GM12878 (cell line): Measurements from ENCODE around the gene GMDS. TPM values are rescaled to one million over a fixed set of nuclear protein-coding genes. Genes with fewer than 3 reads are reported as not detected.

Experiments
- ATAC-seq: fragments of 200-7000 bp; cut with Tn5 transposase; 3 replicates; pipeline ENCODE4 v1.9.1; 2020; ENCODE audit warnings: mild to moderate bottlenecking, moderate library complexity
- BruUV-seq: library from RNA; stranded (reverse); fragments of 400-500 nt; replicated peaks from 2 replicates; lab custom pipeline; 2021; lab: Mats Ljungman, UMichigan
- CTCF ChIA-PET: fragments of 300-600 bp; sonication (Branson Sonifier 250); formaldehyde crosslinking; extraction: SDS; loops from one replicate; lab custom pipeline; 2021; ENCODE audit warnings: inconsistent platforms; lab: Yijun Ruan, JAX
- POLR2A ChIA-PET: fragments of 350-600 bp; formaldehyde crosslinking; extraction: SDS; loops from one replicate; lab custom pipeline; 2021; ENCODE audit warnings: inconsistent platforms; lab: Charles Lee
- RAD21 ChIA-PET: fragments of 300-600 bp; sonication (Branson Sonifier 250); formaldehyde crosslinking; loops from one replicate; lab custom pipeline; 2023; ENCODE audit warnings: antibody characterized with exemption; ENCODE audit not compliant: unreplicated experiment; lab: Charles Lee
- SMC1A ChIA-PET: fragments of 300-600 bp; sonication (Branson Sonifier 250); formaldehyde crosslinking; loops from one replicate; lab custom pipeline; 2023; ENCODE audit not compliant: unreplicated experiment, uncharacterized antibody; lab: Charles Lee
- DNase-seq: peaks from one replicate; pipeline ENCODE4 v3.0.0-alpha.2; 2011; ENCODE audit warnings: low read depth, low spot score
- FAIRE-seq: peaks from 3 replicates; lab custom pipeline; 2011; peaks lifted over from hg19 to GRCh38; lab: Jason Lieb, UNC
- H2AFZ ChIP-seq: 2 replicates; pipeline ENCODE4 v1.6.0; 2011; ENCODE audit warnings: low read depth, low read length, control low read depth; ENCODE audit not compliant: control insufficient read depth
- H3K27ac ChIP-seq: 2 replicates; pipeline ENCODE4 v1.5.1; 2011; ENCODE audit warnings: control low read depth; ENCODE audit not compliant: control insufficient read depth, insufficient read depth
- H3K27me3 ChIP-seq, 2 experiments: replicated peaks in 1 of 2; 2 replicates each; pipeline versions ENCODE4 v1.6.0 to v1.6.1; 2011; ENCODE audit warnings: low read length in 1 of 2; ENCODE audit not compliant: control insufficient read depth in 2 of 2, insufficient read depth in 2 of 2
- H3K36me3 ChIP-seq, 2 experiments: 2 replicates each; pipeline ENCODE4 v1.5.1; 2011; ENCODE audit warnings: low read length in 1 of 2; ENCODE audit not compliant: control insufficient read depth in 2 of 2, insufficient read depth in 2 of 2
- H3K4me1 ChIP-seq: 2 replicates; pipeline ENCODE4 v1.6.1; 2011; ENCODE audit warnings: mild to moderate bottlenecking, low read length, moderate library complexity, mixed read lengths; ENCODE audit not compliant: control insufficient read depth, insufficient read depth
- H3K4me2 ChIP-seq: 2 replicates; pipeline ENCODE4 v1.6.0; 2011; ENCODE audit warnings: control low read depth; ENCODE audit not compliant: control insufficient read depth, insufficient read depth
- H3K4me3 ChIP-seq: fragments of 200-600 bp; sonication (generic); 2 replicates; pipeline ENCODE4 v1.5.1; 2016
- H3K79me2 ChIP-seq: 2 replicates; pipeline ENCODE4 v1.6.0; 2011; ENCODE audit warnings: low read length; ENCODE audit not compliant: control insufficient read depth, insufficient read depth
- H3K9ac ChIP-seq: 2 replicates; pipeline ENCODE4 v1.8.0; 2011; ENCODE audit warnings: low read length, control low read depth, mixed read lengths; ENCODE audit not compliant: control insufficient read depth, insufficient read depth
- H3K9me3 ChIP-seq: replicated peaks from 3 replicates; pipeline ENCODE4 v1.5.1; 2011; ENCODE audit warnings: mild to moderate bottlenecking, low read length; ENCODE audit not compliant: control insufficient read depth, insufficient read depth
- H4K20me1 ChIP-seq: 2 replicates; pipeline ENCODE4 v1.6.0; 2011; ENCODE audit not compliant: control insufficient read depth, insufficient read depth
- CHD2 ChIP-seq: IDR thresholded peaks from 2 replicates; pipeline ENCODE4 v1.6.1; 2011; ENCODE audit warnings: low read depth, low read length, improper control_type of control experiment, borderline replicate concordance
- FOS ChIP-seq: IDR thresholded peaks from 3 replicates; pipeline ENCODE4 v1.6.1; 2011; ENCODE audit warnings: borderline replicate concordance; ENCODE audit not compliant: insufficient read length; ENCODE audit errors: extremely low read depth
- FOXM1 ChIP-seq: IDR thresholded peaks from 2 replicates; pipeline ENCODE4 v1.6.1; 2012; ENCODE audit warnings: low read depth, mild to moderate bottlenecking, inconsistent platforms, low read length, moderate library complexity
- PAX5 ChIP-seq: IDR thresholded peaks from 2 replicates; pipeline ENCODE4 v1.6.1; 2011; ENCODE audit warnings: low read depth, low read length, borderline replicate concordance
- PML ChIP-seq: IDR thresholded peaks from 2 replicates; pipeline ENCODE4 v1.6.1; 2012; ENCODE audit warnings: low read length, inconsistent platforms
- SREBF1 ChIP-seq: IDR thresholded peaks from 2 replicates; pipeline ENCODE4 v1.6.1; 2012; ENCODE audit warnings: mild to moderate bottlenecking, low read length
- TAF1 ChIP-seq: IDR thresholded peaks from 2 replicates; pipeline ENCODE4 v1.6.1; 2011; ENCODE audit warnings: mild to moderate bottlenecking, low read depth, low read length, borderline replicate concordance
- TCF3 ChIP-seq: IDR thresholded peaks from 2 replicates; pipeline ENCODE4 v1.6.1; 2012; ENCODE audit warnings: low read depth, mild to moderate bottlenecking, low read length, borderline replicate concordance; ENCODE audit not compliant: insufficient read depth
- ZBED1 ChIP-seq: IDR thresholded peaks from 2 replicates; pipeline ENCODE4 v1.6.1; 2016; ENCODE audit warnings: borderline replicate concordance
- WGBS: methylation state at CpG from one replicate; pipeline ENCODE4 v1.1.6; 2016; ENCODE audit warnings: low lambda C conversion rate; ENCODE audit not compliant: insufficient replicate concordance, insufficient coverage; ENCODE audit errors: missing lambda C conversion rate; 5-methylcytosine and 5-hydroxymethylcytosine counted together
- in situ Hi-C: fragments of 300-500 bp; cut with MboI; formaldehyde crosslinking; loops from 9 replicates; pipeline ENCODE4 v1.14.3; 2018; ENCODE audit warnings: mixed read lengths
- intact Hi-C: fragments of 100-400 bp; cut with micrococcal nuclease; formaldehyde crosslinking; loops from one replicate; pipeline ENCODE4 v1.14.2; 2022; ENCODE audit not compliant: unreplicated experiment
- polyA plus RNA-seq, 11 experiments: library from polyadenylated mRNA; depleted of rRNA in 4 of 11; unstranded in 6 of 11; stranded (reverse) in 5 of 11; fragments of >200 nt; fragmentation: Nextera tagmentation in 4 of 11; fragmentation: Illumina TruSeq in 1 of 11; extraction: Ambion mirVana in 4 of 11; extraction: Trizol in 1 of 11; gene quantifications; 1 replicate in 1 of 11; 2 replicates in 10 of 11; pipeline versions ENCODE4 v1.2.1 to v1.2.3, GENCODE V29; 2011 to 2016; ENCODE audit warnings: inconsistent platforms in 2 of 11, missing spikeins in 2 of 11, low read depth in 1 of 11
- total RNA-seq, 4 experiments: library from RNA; depleted of rRNA in 3 of 4; stranded (reverse); fragments of >200 nt in 3 of 4; fragmentation: Illumina TruSeq in 1 of 4; extraction: Trizol in 1 of 4; gene quantifications; 2 replicates each; pipeline versions ENCODE4 v1.2.1 to v1.2.3, GENCODE V29; 2013 to 2021
- TF ChIP-seq, protein P1 (sequence below): fragments of 450-650 bp; IDR thresholded peaks from 2 replicates; pipeline ENCODE4 v1.6.1; 2017; ENCODE audit warnings: borderline replicate concordance
- TF ChIP-seq, protein P2 (sequence below): fragments of 450-650 bp; IDR thresholded peaks from 2 replicates; pipeline ENCODE4 v1.6.1; 2017; ENCODE audit warnings: mild to moderate bottlenecking, low read depth, inconsistent platforms; ENCODE audit not compliant: poor library complexity, severe bottlenecking

Gene GMDS
- total and polyA plus RNA-seq, 10 of the 15 experiments (the other 5 are each of a cell fraction or from before 2014, with no cell fraction given) = 0.61 to 53.8 (median 29.3) TPM

DNA sequence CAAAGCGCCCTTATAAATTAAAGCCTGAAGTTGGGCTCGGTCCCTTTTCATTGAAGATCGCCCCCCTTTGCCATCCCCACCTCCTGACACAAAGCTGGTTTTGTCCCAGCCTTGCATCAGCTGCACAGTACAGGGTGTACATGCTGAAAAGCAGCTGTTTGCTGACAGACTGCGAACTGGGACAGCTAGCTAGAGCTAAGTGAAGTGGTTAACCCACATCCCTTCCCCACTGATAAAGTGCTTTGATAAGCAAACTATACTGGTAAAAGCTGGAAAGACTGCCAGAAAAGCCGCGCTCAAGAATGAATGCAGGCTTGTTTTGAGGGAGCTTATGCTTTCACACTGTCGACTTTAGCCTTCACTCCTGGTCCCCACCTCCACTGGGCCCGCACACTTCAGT is 207.3 kb downstream of the GMDS start:
- no peak for FAIRE-seq
- no peaks in the 10 kb centered on the region for H4K20me1 ChIP-seq
- TF ChIP-seq FOS (no peak), CHD2 (no peak), PML (no peak), TAF1 (no peak), PAX5 (no peak), TCF3 (no peak), ZBED1 (no peak), FOXM1 (no peak), SREBF1 (no peak)
- TF ChIP-seq, protein P1, sequence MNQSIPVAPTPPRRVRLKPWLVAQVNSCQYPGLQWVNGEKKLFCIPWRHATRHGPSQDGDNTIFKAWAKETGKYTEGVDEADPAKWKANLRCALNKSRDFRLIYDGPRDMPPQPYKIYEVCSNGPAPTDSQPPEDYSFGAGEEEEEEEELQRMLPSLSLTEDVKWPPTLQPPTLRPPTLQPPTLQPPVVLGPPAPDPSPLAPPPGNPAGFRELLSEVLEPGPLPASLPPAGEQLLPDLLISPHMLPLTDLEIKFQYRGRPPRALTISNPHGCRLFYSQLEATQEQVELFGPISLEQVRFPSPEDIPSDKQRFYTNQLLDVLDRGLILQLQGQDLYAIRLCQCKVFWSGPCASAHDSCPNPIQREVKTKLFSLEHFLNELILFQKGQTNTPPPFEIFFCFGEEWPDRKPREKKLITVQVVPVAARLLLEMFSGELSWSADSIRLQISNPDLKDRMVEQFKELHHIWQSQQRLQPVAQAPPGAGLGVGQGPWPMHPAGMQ = no peak
- TF ChIP-seq, protein P2, sequence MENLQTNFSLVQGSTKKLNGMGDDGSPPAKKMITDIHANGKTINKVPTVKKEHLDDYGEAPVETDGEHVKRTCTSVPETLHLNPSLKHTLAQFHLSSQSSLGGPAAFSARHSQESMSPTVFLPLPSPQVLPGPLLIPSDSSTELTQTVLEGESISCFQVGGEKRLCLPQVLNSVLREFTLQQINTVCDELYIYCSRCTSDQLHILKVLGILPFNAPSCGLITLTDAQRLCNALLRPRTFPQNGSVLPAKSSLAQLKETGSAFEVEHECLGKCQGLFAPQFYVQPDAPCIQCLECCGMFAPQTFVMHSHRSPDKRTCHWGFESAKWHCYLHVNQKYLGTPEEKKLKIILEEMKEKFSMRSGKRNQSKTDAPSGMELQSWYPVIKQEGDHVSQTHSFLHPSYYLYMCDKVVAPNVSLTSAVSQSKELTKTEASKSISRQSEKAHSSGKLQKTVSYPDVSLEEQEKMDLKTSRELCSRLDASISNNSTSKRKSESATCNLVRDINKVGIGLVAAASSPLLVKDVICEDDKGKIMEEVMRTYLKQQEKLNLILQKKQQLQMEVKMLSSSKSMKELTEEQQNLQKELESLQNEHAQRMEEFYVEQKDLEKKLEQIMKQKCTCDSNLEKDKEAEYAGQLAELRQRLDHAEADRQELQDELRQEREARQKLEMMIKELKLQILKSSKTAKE = no peak
- TF ChIP-seq, all 136 proteins: peak for 0
- H3K4me2 ChIP-seq = no peak overlapping the region
- ATAC-seq (no peak), DNase-seq (no peak)
- 90% methylated on average over 8 of the region's 8 CpGs for WGBS
- H3K27ac ChIP-seq = no peak overlapping the region
- H3K4me1 ChIP-seq = no peaks in the 10 kb centered on the region
- no peaks in the 10 kb centered on the region for H3K36me3 ChIP-seq
- H3K27me3 ChIP-seq = no peaks in the 10 kb centered on the region
- H2AFZ ChIP-seq = no peak overlapping the region
- POLR2A ChIA-PET = interaction anchor here (0.6 kb wide), 1 partner anchor 383 kb away, joined by 6 read pairs; no protein-coding TSS in a partner anchor
- CTCF ChIA-PET = interaction anchor here (1.5 kb wide), 2 partner anchors 10 to 171 kb away, joined by 3 to 4 read pairs; no protein-coding TSS in a partner anchor
- H3K4me3 ChIP-seq = no peak overlapping the region
- in situ Hi-C loops (no loop called here), intact Hi-C loops (no loop called here)
- H3K9ac ChIP-seq = no peak overlapping the region
- H3K9me3 ChIP-seq = no peaks in the 10 kb centered on the region
- H3K79me2 ChIP-seq = no peaks in the 10 kb centered on the region
- RAD21 ChIA-PET = no interaction called here
- no TSS peak for BruUV-seq
- SMC1A ChIA-PET = no interaction called here
